Embryonic facial prominence (tissue), 1 donor: ENCODE measurements around the gene DSE.
A peak's percentile ranks its signal among the peaks of the same experiment; 100 is the strongest.
"Not testable (repeated sequence)": the region's sequence is repeated elsewhere in the genome, so short reads cannot be mapped to it uniquely, and the experiment has no call there.

Experiments
- DNase-seq: peaks from one replicate; pipeline ENCODE4 v3.0.0-alpha.2; 2016; ENCODE audit errors: extremely low spot score

The DSE gene

DNA sequence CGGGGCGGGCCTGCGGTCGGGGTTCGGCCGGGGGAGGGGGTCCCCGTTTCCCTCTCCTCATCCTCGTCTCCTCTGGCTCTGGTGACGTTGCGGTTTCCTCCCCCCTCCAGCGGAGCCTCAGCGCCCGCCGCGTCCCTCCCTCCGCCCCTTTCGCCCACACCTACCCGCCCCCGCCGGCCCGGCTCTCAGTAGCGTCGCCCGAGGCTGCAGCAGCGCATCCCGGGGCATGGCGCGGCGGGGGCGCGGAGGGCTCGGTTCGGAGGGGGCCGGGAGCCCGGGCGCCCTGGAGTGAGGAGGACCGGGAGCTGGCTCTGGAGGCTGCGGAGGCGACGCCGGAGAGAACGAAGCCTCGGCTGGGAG is at the start of gene DSE:
Gene DSE (plus strand): TSS at position 188 of the 360 bp plus-strand sequence. CDS start 28,304 bp downstream, outside the sequence.
- peak; percentile 79 for DNase-seq

DNA sequence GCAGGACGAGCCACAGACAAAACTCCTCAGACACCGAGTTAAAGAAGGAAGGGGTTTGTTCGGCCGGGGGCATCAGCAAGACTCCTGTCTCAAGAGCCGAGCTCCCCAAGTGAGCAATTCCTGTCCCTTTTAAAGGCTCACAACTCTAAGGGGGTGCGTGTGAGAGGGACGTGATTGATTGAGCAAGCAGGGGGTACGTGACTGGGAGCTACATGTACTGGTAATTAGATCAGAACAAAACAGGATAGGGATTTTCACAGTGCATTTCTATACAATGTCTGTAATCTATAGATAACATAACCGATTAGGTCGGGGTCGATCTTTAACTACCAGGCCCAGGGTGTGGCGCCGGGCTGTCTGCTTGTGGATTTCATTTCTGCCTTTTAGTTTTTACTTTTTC is 48.8 kb upstream of the DSE start:
- DNase-seq = not testable (repeated sequence)

- no peak for DNase-seq
These were observed 46.9 kb upstream of the DSE start for GRCh38 chr6:116323863-116324262.

DNA sequence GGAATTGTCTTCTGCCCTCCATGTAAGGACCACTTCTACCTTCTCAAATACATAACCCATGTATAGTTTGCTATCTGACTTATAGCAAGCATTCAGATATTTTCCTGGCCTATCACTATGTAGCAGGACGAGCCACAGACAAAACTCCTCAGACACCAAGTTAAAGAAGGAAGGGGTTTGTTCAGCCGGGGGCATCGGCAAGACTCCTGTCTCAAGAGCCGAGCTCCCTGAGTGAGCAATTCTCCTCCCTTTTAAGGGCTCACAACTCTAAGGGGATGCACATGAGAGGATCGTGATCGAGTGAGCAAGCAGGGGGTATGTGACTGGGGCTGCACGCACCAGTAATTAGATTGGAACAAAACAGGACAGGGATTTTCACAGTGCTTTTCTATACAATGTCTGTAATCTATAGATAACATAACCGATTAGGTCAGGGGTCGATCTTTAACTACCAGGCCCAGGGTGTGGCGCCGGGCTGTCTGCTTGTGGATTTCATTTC is 45.1 kb upstream of the DSE start:
- DNase-seq = not testable (repeated sequence)

DNA sequence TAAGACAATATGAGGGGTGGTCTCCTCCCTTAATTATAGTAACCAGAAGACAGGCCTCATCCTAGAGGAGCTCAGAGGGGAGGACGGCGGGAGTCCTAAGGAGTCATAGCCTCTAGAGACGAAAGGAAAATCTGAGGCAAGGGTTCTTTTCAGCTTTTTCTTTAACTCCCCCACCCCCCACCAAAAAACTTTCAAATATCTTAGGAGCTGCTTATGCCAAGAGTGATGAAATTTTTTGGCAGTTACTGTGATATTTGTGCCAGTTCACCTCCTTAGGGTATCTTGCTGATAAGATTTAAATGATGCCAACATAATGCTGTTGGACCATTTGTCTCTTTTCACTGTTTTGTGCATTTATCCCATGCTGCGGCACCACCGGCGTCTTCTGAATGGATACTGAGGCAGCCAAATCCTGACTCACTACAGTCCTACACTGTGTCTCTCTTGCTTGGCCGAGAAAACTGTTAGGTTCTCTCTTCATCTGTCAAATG is 44.5 kb upstream of the DSE start:
- DNase-seq = no peak

- DNase-seq = no peak
These were observed 43.8 kb upstream of the DSE start for GRCh38 chr6:116326996-116327395.

- no peak for DNase-seq
These were observed 42.8 kb upstream of the DSE start for GRCh38 chr6:116327803-116328527.

- no peak for DNase-seq
These were observed 42.2 kb upstream of the DSE start for GRCh38 chr6:116328528-116328903.

GRCh38 chr6:116329156-116329555 is 41.6 kb upstream of the DSE start:
- DNase-seq = no peak

DNA sequence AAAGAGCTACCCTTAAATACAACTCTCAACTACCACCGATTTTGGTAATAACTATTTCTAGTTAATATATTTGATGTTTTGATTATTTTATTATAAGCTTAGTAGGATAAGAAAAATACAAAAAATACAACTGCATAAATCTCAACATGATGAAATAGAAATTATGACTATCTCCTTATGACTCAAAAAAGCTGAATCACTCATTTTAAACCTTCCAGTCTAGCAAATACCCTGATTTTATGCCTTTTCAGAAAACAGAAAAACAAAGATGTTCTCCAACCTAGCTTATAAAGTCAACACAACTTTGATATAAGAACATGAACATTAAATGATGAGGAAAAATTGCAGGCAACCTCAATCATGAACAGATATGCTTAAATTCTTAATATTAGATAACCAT is 40.2 kb upstream of the DSE start:
- DNase-seq = no peak

GRCh38 chr6:116332096-116332495 is 38.7 kb upstream of the DSE start:
- DNase-seq = no peak

DNA sequence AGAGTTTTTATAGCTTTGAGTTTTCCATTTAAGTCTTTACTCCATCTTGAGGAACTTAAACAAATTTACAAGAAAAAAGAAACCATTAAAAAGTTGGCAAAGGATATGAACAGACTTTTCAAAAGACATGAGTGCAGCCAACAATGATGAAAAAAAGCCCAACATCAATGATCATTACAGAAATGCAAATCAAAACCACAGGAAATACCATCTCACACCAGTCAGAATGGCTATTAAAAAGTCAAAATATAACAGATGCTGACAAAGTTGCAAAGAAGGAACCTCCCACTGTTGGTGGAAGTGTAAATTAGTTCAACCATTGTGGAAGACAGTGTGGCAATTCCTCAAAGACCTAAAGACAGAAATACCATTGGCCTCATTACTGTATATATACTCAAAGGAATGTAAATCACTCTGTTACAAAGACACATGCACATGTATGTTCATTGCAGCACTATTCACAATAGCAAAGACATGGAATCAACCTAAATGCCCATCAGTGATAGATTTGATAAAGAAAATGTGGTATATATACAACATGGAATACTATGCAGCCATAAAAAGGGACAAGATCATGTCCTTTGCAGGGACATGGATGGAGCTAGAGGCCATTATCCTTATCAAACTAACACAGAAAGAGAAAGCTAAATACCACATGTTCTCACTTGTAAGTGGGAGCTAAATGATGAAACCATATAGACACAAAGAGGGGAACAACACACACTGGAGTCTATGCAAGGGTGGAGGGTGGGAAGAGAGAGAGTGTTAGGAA is 35.9 kb upstream of the DSE start:
- not testable (repeated sequence) for DNase-seq

GRCh38 chr6:116335612-116336215 is 35.0 kb upstream of the DSE start:
- no peak for DNase-seq

GRCh38 chr6:116338943-116339342 is 31.8 kb upstream of the DSE start:
- DNase-seq = no peak

DNA sequence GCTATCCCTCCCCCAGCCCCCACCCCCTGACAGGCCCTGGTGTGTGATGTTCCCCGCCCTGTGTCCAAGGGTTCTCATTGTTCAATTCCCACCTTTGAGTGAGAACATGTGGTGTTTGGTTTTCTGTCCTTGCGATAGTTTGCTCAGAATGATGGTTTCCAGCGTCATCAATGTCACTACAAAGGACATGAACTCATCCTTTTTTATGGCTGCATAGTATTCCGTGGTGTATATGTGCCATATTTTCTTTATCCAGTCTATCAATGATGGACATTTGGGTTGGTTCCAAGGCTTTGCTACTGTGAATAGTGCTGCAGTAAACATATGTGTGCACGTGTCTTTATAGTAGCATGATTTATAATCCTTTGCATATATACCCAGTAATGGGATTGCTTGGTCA is 30.1 kb upstream of the DSE start:
- not testable (repeated sequence) for DNase-seq

DNA sequence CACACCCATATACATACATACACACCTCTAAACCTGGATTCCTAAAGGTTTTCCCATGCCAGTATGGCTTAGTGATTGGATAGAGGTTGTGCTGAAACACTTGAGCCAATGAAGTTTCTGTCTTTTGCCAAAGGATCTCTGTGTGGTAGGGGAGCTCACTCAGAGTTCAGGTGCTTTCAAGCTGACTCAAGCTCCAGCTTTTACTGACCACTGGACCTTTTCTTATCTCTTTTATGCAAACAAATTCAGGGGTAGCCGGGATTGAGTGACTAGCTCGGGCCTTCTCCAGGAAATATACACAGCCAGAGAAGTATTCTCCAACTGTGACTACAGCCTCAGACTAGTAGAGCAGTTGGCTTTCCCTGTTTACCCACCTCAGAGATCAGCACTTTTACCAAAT is 21.5 kb upstream of the DSE start:
- no peak for DNase-seq

DNA sequence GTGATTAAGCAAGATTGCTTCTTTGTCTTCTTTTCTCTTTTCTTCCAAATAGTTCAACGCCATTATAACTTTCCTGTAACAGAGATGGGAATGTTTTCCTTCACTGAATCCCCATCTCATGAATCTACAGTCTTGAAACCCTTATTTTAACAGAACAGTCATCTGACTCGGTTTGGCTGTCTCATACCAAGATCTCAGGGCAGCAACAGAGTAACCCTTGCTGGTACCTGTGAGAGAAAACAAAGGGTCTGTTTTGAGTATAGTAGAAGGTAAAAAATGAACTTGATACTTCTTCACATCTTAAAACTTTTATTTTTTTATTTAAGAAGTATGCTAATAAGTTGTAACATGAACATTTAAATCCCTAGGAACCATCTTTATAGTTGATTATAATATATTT is 19.6 kb upstream of the DSE start:
- no peak for DNase-seq

- DNase-seq = no peak
These were observed 18.0 kb upstream of the DSE start for GRCh38 chr6:116352515-116353471.

DNA sequence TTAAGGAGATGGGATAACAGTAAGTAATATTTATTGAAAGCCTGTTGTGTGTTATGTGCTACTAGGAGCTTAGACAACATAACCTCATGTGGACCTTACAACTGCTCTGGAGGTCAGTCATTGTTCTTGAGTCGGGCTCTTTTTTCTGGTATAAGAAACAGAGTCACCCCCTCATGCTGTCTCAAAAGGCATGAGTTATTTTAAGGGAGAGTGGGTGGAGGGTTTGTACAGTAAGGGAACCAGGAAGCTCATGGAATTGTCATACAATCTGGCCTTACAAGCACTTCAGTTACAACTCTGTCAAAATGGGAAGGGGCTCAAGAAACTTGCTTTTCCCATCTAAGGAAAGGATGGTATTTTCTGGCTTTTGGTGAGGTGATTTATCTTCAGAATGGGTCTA is 16.5 kb upstream of the DSE start:
- no peak for DNase-seq

DNA sequence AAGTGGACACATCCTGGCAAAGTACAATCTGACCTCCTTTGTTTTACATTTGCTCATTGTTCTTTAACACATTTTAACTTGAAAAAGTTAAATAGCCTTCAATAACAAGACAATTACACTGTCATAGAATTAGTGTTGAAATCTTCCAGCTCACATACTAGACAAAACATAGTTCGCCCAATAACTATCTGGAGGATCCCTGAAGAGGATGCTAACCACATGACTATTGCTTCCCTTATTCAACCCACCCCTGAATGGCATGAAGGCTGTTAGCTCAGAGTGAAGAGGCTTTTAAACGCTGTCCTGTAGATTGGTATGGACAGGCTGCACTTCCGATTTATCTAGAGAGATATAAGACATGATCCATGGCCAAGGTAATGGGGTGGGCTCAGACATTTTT is 15.0 kb upstream of the DSE start:
- no peak for DNase-seq

DNA sequence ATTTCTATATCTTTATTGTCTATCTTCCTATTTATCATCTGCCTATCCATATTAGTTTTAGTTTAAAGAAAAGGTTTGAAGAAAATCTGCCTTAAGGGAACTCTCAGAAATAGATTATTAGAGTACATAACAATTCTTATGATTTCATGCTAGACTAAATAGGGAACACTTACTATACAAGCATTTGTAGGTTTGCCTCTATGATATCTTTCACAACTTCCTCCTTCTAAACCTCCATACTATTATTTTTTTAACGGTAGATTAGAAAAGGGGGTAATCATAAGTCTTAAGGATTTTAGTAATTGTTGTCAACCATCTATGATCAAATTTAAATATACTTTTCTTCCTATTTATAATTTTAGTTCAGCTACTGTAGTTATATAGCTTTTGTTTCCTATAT is 11.6 kb upstream of the DSE start:
- no peak for DNase-seq
